HepG2 (cell line): ENCODE measurements around the gene SLC6A12. TPM values are rescaled to one million over a fixed set of nuclear protein-coding genes. Genes with fewer than 3 reads are reported as not detected.

Experiments
- ATAC-seq: fragments of 200-7000 bp; cut with Tn5 transposase; 3 replicates; pipeline ENCODE4 v1.9.1; 2020; ENCODE audit warnings: mild to moderate bottlenecking, moderate library complexity
- BruUV-seq: library from RNA; stranded (reverse); fragments of 400-500 nt; replicated peaks from 2 replicates; lab custom pipeline; 2021; lab: Mats Ljungman, UMichigan
- CTCF ChIA-PET: fragments of 300-600 bp; formaldehyde crosslinking; extraction: SDS; loops from one replicate; lab custom pipeline; 2021; ENCODE audit warnings: low total read pairs, inconsistent platforms, low intra/inter-chr PET ratio; lab: Yijun Ruan, JAX
- POLR2A ChIA-PET: fragments of 350-600 bp; sonication (Branson Sonifier 250); formaldehyde crosslinking; loops from one replicate; lab custom pipeline; 2020; ENCODE audit warnings: antibody characterized with exemption, inconsistent platforms; lab: Yijun Ruan, JAX
- DNase-seq: peaks from one replicate; pipeline ENCODE4 v3.0.0-alpha.2; 2015; ENCODE audit warnings: low spot score
- FAIRE-seq: peaks from 3 replicates; lab custom pipeline; 2011; peaks lifted over from hg19 to GRCh38; lab: Jason Lieb, UNC
- H2AFZ ChIP-seq: one replicate; pipeline ENCODE4 v1.6.1; 2011; ENCODE audit warnings: low read length, inconsistent platforms
- H3K27ac ChIP-seq: fragments of 300-600 bp; 3 replicates; pipeline ENCODE4 v1.8.0; 2011; ENCODE audit warnings: mixed run types, mild to moderate bottlenecking, mixed read lengths, low read length, inconsistent platforms; ENCODE audit not compliant: insufficient read depth; ENCODE audit errors: extremely low read length
- H3K27me3 ChIP-seq, 2 experiments: fragments of 200-600 bp in 1 of 2; 2 replicates in 1 of 2; 3 replicates in 1 of 2; pipeline versions ENCODE4 v1.6.0 to v1.8.0; 2011; ENCODE audit warnings: low read length in 2 of 2, mild to moderate bottlenecking in 2 of 2, moderate library complexity in 2 of 2, inconsistent platforms in 1 of 2; ENCODE audit not compliant: insufficient read depth in 2 of 2, control insufficient read depth in 1 of 2
- H3K36me3 ChIP-seq, 2 experiments: fragments of 200-600 bp in 1 of 2; replicated peaks in 1 of 2; 2 replicates in 1 of 2; 3 replicates in 1 of 2; pipeline versions ENCODE4 v1.5.1 to v1.8.0; 2011; ENCODE audit warnings: low read length in 2 of 2, inconsistent platforms in 1 of 2; ENCODE audit not compliant: insufficient read depth in 2 of 2, control insufficient read depth in 1 of 2
- H3K4me1 ChIP-seq: 2 replicates; pipeline ENCODE4 v1.5.1; 2012; ENCODE audit warnings: low read length, inconsistent platforms; ENCODE audit not compliant: insufficient read depth
- H3K4me2 ChIP-seq: 2 replicates; pipeline ENCODE4 v1.6.0; 2011; ENCODE audit warnings: low read depth, low read length, inconsistent platforms
- H3K4me3 ChIP-seq, 3 experiments: fragments of 200-600 bp in 1 of 3; sonication (generic), shearing (Covaris generic) in 1 of 3; replicated peaks in 1 of 3; 2 replicates each; pipeline ENCODE4 v1.5.1; 2011 to 2016; ENCODE audit warnings: low read length in 3 of 3, inconsistent platforms in 2 of 3, low read depth in 2 of 3, mild to moderate bottlenecking in 2 of 3, control low read depth in 1 of 3, mixed read lengths in 1 of 3; ENCODE audit not compliant: insufficient read depth in 1 of 3
- H3K79me2 ChIP-seq: one replicate; pipeline ENCODE4 v1.6.1; 2011; ENCODE audit warnings: low read length, inconsistent platforms; ENCODE audit not compliant: insufficient read depth
- H3K9ac ChIP-seq: 2 replicates; pipeline ENCODE4 v1.6.0; 2011; ENCODE audit warnings: mild to moderate bottlenecking, low read depth, low read length, inconsistent platforms; ENCODE audit not compliant: insufficient read depth
- H3K9me3 ChIP-seq: 2 replicates; pipeline ENCODE4 v1.5.1; 2012; ENCODE audit warnings: mild to moderate bottlenecking, low read length
- H4K20me1 ChIP-seq: 2 replicates; pipeline ENCODE4 v1.6.0; 2011; ENCODE audit warnings: inconsistent platforms, mild to moderate bottlenecking, low read length, moderate library complexity; ENCODE audit not compliant: insufficient read depth
- ARNT ChIP-seq: fragments of 450-650 bp; IDR thresholded peaks from 2 replicates; pipeline ENCODE4 v1.6.1; 2017
- CEBPG ChIP-seq: IDR thresholded peaks from 2 replicates; pipeline ENCODE4 v1.6.1; 2016
- CENPX ChIP-seq: sonication (generic); formaldehyde crosslinking; IDR thresholded peaks from 2 replicates; pipeline ENCODE4 v1.9.0; 2021; ENCODE audit warnings: mild to moderate bottlenecking, missing genetic modification reagents, moderate library complexity
- KMT2A ChIP-seq: sonication (generic); formaldehyde crosslinking; IDR thresholded peaks from 2 replicates; pipeline ENCODE4 v1.4.0; 2020; ENCODE audit warnings: missing genetic modification reagents
- MAZ ChIP-seq, 2 experiments: sonication (generic) in 1 of 2; formaldehyde crosslinking in 1 of 2; IDR thresholded peaks; 2 replicates each; pipeline versions ENCODE4 v1.5.0 to v1.6.1; 2012 to 2020; ENCODE audit warnings: low read depth in 2 of 2, mild to moderate bottlenecking in 2 of 2, borderline replicate concordance in 1 of 2, improper control_type of control experiment in 1 of 2, low read length in 1 of 2, missing genetic modification reagents in 1 of 2, moderate library complexity in 1 of 2
- PHF8 ChIP-seq: sonication (generic); formaldehyde crosslinking; IDR thresholded peaks from 2 replicates; pipeline ENCODE4 v1.5.0; 2020; ENCODE audit warnings: missing genetic modification reagents
- ZNF605 ChIP-seq: sonication (generic); formaldehyde crosslinking; IDR thresholded peaks from 2 replicates; pipeline ENCODE4 v1.8.0; 2022; ENCODE audit warnings: mild to moderate bottlenecking, missing genetic modification reagents
- ZNF616 ChIP-seq: sonication (generic); formaldehyde crosslinking; IDR thresholded peaks from 2 replicates; pipeline ENCODE4 v1.5.0; 2020; ENCODE audit warnings: low read depth, mild to moderate bottlenecking, missing genetic modification reagents
- WGBS: methylation state at CpG from one replicate; pipeline ENCODE4 v1.1.6; 2017; ENCODE audit warnings: low lambda C conversion rate; 5-methylcytosine and 5-hydroxymethylcytosine counted together
- in situ Hi-C: cut with HindIII; loops from 2 replicates; pipeline ENCODE4 v1.10.0; 2017; ENCODE audit warnings: low pct_unique_long_range_greater_than_20kb; ENCODE audit not compliant: extremely low pct_ligation_motif_present
- intact Hi-C: fragments of 100-400 bp; cut with micrococcal nuclease; formaldehyde crosslinking; loops from one replicate; pipeline ENCODE4 v1.10.0; 2022; ENCODE audit not compliant: unreplicated experiment
- polyA plus RNA-seq, 8 experiments: library from polyadenylated mRNA; depleted of rRNA in 3 of 8; stranded (reverse) in 7 of 8; unstranded in 1 of 8; fragments of >200 nt; fragmentation: Illumina TruSeq in 4 of 8; extraction: Trizol in 4 of 8; gene quantifications; 2 replicates each; pipeline versions ENCODE4 v1.2.1 to v1.2.3, GENCODE V29; 2011 to 2016; ENCODE audit warnings: low read depth in 4 of 8, missing spikeins in 1 of 8, mixed read lengths in 1 of 8; ENCODE audit not compliant: insufficient read depth in 1 of 8
- total RNA-seq, 5 experiments: library from RNA; depleted of rRNA; stranded (reverse); fragments of >200 nt; fragmentation: Illumina TruSeq; extraction: Trizol; gene quantifications; 2 replicates each; pipeline ENCODE4 v1.2.3, GENCODE V29; 2016; ENCODE audit warnings: low read depth in 1 of 5
- TF ChIP-seq, protein P1 (sequence below): sonication (generic); formaldehyde crosslinking; IDR thresholded peaks from 2 replicates; pipeline ENCODE4 v1.4.0; 2020; ENCODE audit warnings: missing genetic modification reagents
- TF ChIP-seq, protein P2 (sequence below): sonication (generic); formaldehyde crosslinking; IDR thresholded peaks from 2 replicates; pipeline ENCODE4 v1.8.0; 2023; ENCODE audit warnings: mild to moderate bottlenecking, missing genetic modification reagents
- TF ChIP-seq, protein P3 (sequence below): sonication (generic); formaldehyde crosslinking; IDR thresholded peaks from 2 replicates; pipeline ENCODE4 v1.4.0; 2020; ENCODE audit warnings: mild to moderate bottlenecking, missing genetic modification reagents, borderline replicate concordance
- TF ChIP-seq, protein P4 (sequence below): sonication (generic); formaldehyde crosslinking; IDR thresholded peaks from 2 replicates; pipeline ENCODE4 v1.9.0; 2021; ENCODE audit warnings: missing genetic modification reagents, mild to moderate bottlenecking, borderline replicate concordance
- TF ChIP-seq, protein P5 (sequence below): sonication (generic); formaldehyde crosslinking; IDR thresholded peaks from 2 replicates; pipeline ENCODE4 v1.5.1; 2020; ENCODE audit warnings: missing genetic modification reagents, mild to moderate bottlenecking, borderline replicate concordance

SLC6A12 gene
- total and polyA plus RNA-seq, 2 of the 13 experiments (the other 11 are each of a cell fraction or from before 2014, with no cell fraction given), result 3.7 to 18.8 TPM

DNA sequence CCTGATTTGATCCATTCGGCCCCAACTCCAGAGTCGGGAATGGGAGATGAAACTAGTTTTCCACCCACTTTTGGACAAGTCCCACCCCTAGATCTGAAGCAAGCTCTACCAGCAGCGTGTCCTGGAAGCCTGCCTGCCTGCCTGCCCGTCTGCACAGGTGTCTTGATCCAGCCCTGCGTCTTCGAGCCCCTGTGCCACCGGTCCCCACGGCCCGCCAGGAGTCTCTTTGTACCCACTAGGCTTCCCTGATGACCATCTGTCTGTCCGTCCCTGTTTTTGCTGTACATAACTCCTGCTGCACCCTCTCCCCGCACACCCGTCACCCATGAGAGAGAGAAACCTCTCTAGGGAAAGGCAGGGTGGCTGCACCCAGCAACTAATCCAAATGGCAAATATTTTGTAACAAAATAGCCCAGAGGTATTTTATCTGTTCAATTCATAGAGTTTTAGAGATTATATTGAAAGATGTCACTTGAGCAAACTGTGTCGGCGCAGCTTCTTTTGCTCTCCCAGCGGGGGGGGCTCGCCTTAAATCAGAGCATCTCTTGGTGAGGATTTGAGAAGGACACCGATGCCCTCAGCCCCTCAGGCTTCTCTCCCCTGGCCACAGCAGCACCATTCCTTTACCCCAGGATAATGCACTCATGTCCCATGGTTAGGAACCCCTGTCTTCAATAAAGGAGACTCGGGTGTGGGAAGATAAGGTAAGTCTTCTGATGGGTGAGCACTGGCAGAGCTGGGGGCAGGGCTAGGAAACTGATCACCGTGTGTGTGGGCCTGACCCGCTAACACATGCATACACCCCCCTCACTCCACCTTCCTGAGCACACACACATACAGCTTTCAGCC, 35.8 kb downstream of the SLC6A12 start:
- H2AFZ ChIP-seq, result no peak overlapping the region
- ChIA-PET CTCF (no interaction called here), POLR2A (no interaction called here)
- H3K9ac ChIP-seq, result no peak overlapping the region
- no peaks in the 10 kb centered on the region for H3K79me2 ChIP-seq
- DNase-seq, result no peak
- H3K4me1 ChIP-seq, result peaks cover 52% of the 10 kb centered on the region
- intact Hi-C loops, result loop anchor here (5.0 kb wide), 1 partner anchor 34 kb away; the partner anchor contains the start of gene SLC6A12
- in situ Hi-C loops, result no loop called here
- ATAC-seq, result no peak
- no peaks in the 10 kb centered on the region for H4K20me1 ChIP-seq
- WGBS, result 59% methylated on average over 18 of the region's 20 CpGs
- no peaks in the 10 kb centered on the region for H3K36me3 ChIP-seq
- no TSS peak for BruUV-seq
- H3K4me2 ChIP-seq, result no peak overlapping the region
- no peak for FAIRE-seq
- peaks cover 13 to 48% of the 10 kb centered on the region in 2 experiments; a peak in 4 of 5 replicates for H3K27me3 ChIP-seq
- H3K9me3 ChIP-seq, result no peaks in the 10 kb centered on the region
- TF ChIP-seq PHF8 (CRISPR knock-in tag), result no peak
- TF ChIP-seq KMT2A (CRISPR knock-in tag), result no peak
- no peak for TF ChIP-seq ZNF605 (CRISPR knock-in tag)
- TF ChIP-seq, protein P1, sequence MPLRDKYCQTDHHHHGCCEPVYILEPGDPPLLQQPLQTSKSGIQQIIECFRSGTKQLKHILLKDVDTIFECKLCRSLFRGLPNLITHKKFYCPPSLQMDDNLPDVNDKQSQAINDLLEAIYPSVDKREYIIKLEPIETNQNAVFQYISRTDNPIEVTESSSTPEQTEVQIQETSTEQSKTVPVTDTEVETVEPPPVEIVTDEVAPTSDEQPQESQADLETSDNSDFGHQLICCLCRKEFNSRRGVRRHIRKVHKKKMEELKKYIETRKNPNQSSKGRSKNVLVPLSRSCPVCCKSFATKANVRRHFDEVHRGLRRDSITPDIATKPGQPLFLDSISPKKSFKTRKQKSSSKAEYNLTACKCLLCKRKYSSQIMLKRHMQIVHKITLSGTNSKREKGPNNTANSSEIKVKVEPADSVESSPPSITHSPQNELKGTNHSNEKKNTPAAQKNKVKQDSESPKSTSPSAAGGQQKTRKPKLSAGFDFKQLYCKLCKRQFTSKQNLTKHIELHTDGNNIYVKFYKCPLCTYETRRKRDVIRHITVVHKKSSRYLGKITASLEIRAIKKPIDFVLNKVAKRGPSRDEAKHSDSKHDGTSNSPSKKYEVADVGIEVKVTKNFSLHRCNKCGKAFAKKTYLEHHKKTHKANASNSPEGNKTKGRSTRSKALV, result no peak
- no peak for TF ChIP-seq ARNT
- TF ChIP-seq, protein P2, sequence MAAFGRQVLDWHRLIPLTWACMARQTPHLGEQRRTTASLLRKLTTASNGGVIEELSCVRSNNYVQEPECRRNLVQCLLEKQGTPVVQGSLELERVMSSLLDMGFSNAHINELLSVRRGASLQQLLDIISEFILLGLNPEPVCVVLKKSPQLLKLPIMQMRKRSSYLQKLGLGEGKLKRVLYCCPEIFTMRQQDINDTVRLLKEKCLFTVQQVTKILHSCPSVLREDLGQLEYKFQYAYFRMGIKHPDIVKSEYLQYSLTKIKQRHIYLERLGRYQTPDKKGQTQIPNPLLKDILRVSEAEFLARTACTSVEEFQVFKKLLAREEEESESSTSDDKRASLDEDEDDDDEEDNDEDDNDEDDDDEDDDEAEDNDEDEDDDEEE (CRISPR knock-in tag), result no peak
- TF ChIP-seq, protein P3, sequence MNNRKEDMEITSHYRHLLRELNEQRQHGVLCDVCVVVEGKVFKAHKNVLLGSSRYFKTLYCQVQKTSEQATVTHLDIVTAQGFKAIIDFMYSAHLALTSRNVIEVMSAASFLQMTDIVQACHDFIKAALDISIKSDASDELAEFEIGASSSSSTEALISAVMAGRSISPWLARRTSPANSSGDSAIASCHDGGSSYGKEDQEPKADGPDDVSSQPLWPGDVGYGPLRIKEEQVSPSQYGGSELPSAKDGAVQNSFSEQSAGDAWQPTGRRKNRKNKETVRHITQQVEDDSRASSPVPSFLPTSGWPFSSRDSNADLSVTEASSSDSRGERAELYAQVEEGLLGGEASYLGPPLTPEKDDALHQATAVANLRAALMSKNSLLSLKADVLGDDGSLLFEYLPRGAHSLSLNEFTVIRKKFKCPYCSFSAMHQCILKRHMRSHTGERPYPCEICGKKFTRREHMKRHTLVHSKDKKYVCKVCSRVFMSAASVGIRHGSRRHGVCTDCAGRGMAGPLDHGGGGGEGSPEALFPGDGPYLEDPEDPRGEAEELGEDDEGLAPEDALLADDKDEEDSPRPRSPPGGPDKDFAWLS (CRISPR knock-in tag), result no peak
- TF ChIP-seq ZNF616 (CRISPR knock-in tag), result no peak
- TF ChIP-seq CENPX, result no peak
- no peak for TF ChIP-seq CEBPG (CRISPR knock-in tag)
- TF ChIP-seq, protein P4, sequence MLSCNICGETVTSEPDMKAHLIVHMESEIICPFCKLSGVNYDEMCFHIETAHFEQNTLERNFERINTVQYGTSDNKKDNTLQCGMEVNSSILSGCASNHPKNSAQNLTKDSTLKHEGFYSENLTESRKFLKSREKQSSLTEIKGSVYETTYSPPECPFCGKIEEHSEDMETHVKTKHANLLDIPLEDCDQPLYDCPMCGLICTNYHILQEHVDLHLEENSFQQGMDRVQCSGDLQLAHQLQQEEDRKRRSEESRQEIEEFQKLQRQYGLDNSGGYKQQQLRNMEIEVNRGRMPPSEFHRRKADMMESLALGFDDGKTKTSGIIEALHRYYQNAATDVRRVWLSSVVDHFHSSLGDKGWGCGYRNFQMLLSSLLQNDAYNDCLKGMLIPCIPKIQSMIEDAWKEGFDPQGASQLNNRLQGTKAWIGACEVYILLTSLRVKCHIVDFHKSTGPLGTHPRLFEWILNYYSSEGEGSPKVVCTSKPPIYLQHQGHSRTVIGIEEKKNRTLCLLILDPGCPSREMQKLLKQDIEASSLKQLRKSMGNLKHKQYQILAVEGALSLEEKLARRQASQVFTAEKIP (CRISPR knock-in tag), result no peak
- TF ChIP-seq, protein P5, sequence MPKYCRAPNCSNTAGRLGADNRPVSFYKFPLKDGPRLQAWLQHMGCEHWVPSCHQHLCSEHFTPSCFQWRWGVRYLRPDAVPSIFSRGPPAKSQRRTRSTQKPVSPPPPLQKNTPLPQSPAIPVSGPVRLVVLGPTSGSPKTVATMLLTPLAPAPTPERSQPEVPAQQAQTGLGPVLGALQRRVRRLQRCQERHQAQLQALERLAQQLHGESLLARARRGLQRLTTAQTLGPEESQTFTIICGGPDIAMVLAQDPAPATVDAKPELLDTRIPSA, result no peak
- no peak for TF ChIP-seq MAZ (IDR thresholded peaks at IDR 0.05; ENCODE audit: borderline replicate concordance, low read depth, low read length)
- TF ChIP-seq MAZ (CRISPR knock-in tag; IDR thresholded peaks at IDR 0.05; ENCODE audit: low read depth), result no peak
- H3K27ac ChIP-seq, result no peak overlapping the region
- H3K4me3 ChIP-seq, result no peak overlapping the region
